Peyer's patch (tissue), 4 donors: Measurements from ENCODE around the gene USP6. TPM values are rescaled to one million over a fixed set of nuclear protein-coding genes. Genes with fewer than 3 reads are reported as not detected.

Experiments
- DNase-seq, 3 donors: peaks; one replicate each; pipeline ENCODE4 v3.0.0-alpha.2; 2017 to 2019
- H3K27ac ChIP-seq, 4 donors: fragments of 200-600 bp; sonication (generic); one replicate each; pipeline ENCODE4 v1.5.1; 2016 to 2019
- H3K27me3 ChIP-seq, 2 donors: fragments of 200-600 bp; sonication (generic); one replicate each; pipeline ENCODE4 v1.5.1; 2019
- H3K36me3 ChIP-seq, 3 donors: fragments of 200-600 bp; sonication (generic); one replicate each; pipeline ENCODE4 v1.5.1; 2016 to 2019
- H3K4me1 ChIP-seq, 4 donors: fragments of 200-600 bp; sonication (generic); one replicate each; pipeline ENCODE4 v1.5.1; 2016 to 2019
- H3K4me3 ChIP-seq, 4 donors: fragments of 200-600 bp; sonication (generic); 1 replicate in 3 of 4; 2 replicates in 1 of 4; pipeline ENCODE4 v1.5.1; 2016 to 2019; ENCODE audit warnings: mild to moderate bottlenecking in 1 of 4
- H3K9me3 ChIP-seq, 4 donors: fragments of 200-600 bp; sonication (generic); one replicate each; pipeline ENCODE4 v1.5.1; 2016 to 2019; ENCODE audit warnings: mild to moderate bottlenecking in 1 of 4
- POLR2A ChIP-seq, 2 donors: fragments of 450-650 bp; IDR thresholded peaks; one replicate each; pipeline ENCODE4 v1.5.1; 2017; ENCODE audit warnings: antibody characterized with exemption in 2 of 2, mild to moderate bottlenecking in 2 of 2, moderate library complexity in 2 of 2
- total RNA-seq, 4 donors: library from RNA; depleted of rRNA; stranded (reverse); fragments of >200 nt; gene quantifications; one replicate each; pipeline ENCODE4 v1.1.0, GENCODE V29; 2016
- TF ChIP-seq, protein P1 (sequence below), 6 experiments: fragments of 450-650 bp in 4 of 6; fragments of 200-600 bp in 2 of 6; sonication (generic) in 1 of 6; IDR thresholded peaks; one replicate each; pipeline ENCODE4 v1.5.1; 2017 to 2019; ENCODE audit warnings: antibody characterized with exemption in 6 of 6, mild to moderate bottlenecking in 3 of 6, moderate library complexity in 1 of 6

USP6 gene
- total RNA-seq, 4 donors from 2014 or later = under 0.01 to 0.18 TPM; not detected in 2

DNA sequence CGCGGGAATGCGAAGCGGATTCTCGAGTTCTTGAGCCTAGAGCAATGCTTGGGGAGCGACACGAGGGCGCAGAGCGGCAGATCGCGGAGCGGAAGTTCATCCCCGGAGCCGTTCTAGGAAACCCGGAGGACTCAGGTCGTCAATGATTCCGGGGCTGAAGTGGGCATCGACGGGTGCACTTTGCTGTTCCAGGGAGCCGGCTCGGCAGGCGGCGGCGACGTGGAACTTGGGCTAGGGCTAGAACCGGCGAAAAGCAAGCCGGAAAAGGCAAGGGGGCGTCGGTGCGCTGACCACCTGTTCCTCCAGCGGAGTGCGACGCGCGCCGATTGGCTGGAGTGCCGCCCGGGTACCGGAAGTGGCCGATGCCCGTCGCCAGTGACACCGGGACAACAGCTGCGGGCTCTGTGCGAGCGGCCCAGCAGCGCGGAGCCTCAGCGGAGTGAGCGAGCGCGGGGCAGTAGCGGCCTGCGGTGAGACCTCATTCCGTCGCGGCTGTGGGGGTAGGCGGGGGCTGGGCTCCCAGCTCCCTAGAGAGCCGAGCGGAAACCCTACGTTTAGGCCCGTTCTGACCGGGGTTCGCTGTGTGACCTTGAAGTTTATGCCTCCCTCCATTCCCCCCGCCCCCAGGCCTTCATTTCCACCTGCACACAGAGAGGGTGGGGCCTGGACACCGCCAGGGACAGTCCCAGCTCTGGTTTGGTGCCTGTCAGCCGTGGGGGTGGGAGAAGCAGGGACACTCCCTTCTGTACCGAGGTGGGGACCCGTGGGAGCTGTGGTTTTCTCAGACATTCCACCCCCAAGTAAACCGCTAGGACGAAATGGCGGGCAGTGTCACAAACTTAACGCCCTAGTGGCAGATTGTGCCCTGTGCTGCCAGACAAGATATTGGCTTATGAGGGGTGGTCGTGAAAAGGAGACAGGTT, 37.5 kb upstream of the USP6 start, which contains the start of gene ZFP3:
TSS of gene ZFP3 (plus strand) at position 362 of the 923 bp plus-strand sequence. CDS start 13,038 bp downstream, outside the sequence.
- Histone ChIP-seq H3K9me3 (peaks cover 0 to 7% (median 0%) of the 10 kb centered on the region in 4 donors), H3K4me1 (peaks cover 0 to 10% (median 3%) of the 10 kb centered on the region in 4 donors), H3K27me3 (no peaks in the 10 kb centered on the region), H3K4me3 (peak within 1 kb of the TSS; percentile 46 to 84 (median 71)), H3K36me3 (peaks cover 0 to 10% (median 0%) of the 10 kb centered on the region in 3 donors), H3K27ac (peak within 1 kb of the TSS; percentile 47 to 91 (median 79))
- DNase-seq = peak; percentile 82 to 94 (median 93)
- TF ChIP-seq, protein P1, sequence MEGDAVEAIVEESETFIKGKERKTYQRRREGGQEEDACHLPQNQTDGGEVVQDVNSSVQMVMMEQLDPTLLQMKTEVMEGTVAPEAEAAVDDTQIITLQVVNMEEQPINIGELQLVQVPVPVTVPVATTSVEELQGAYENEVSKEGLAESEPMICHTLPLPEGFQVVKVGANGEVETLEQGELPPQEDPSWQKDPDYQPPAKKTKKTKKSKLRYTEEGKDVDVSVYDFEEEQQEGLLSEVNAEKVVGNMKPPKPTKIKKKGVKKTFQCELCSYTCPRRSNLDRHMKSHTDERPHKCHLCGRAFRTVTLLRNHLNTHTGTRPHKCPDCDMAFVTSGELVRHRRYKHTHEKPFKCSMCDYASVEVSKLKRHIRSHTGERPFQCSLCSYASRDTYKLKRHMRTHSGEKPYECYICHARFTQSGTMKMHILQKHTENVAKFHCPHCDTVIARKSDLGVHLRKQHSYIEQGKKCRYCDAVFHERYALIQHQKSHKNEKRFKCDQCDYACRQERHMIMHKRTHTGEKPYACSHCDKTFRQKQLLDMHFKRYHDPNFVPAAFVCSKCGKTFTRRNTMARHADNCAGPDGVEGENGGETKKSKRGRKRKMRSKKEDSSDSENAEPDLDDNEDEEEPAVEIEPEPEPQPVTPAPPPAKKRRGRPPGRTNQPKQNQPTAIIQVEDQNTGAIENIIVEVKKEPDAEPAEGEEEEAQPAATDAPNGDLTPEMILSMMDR (IDR thresholded peaks at IDR 0.05) = peak in 3 of 6 experiments; percentile 14 to 28 (median 14)
- peak; percentile 46 to 47 for TF ChIP-seq POLR2A (IDR thresholded peaks at IDR 0.05)

DNA sequence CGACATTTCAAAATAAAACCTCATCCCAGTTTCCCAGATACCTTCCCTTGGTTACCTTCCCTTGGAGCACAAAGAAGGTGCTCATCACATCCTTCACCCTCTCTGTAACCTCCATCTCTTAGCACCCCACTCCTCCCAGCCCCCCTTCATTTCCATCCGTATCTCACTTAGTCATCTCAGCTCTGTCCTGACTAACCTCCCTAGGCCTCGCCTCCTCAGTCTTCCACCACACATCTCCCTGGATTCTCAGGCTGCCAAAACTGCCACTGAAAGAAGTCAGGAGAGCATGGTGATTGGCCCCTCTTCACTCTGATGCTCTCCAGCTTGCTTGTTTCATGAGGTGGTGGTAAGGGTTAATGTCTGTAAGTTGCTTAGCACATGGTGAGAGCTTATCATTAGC, 35.2 kb upstream of the USP6 start:
- H3K36me3 ChIP-seq = peaks cover 0 to 23% (median 0%) of the 10 kb centered on the region in 3 donors
- no peak overlapping the region for H3K27ac ChIP-seq
- TF ChIP-seq, protein P1 (IDR thresholded peaks at IDR 0.05) = no peak
- no peak for TF ChIP-seq POLR2A (IDR thresholded peaks at IDR 0.05)
- H3K27me3 ChIP-seq = no peaks in the 10 kb centered on the region
- no peak overlapping the region for H3K4me3 ChIP-seq
- no peak for DNase-seq
- H3K4me1 ChIP-seq = peaks cover 0 to 10% (median 3%) of the 10 kb centered on the region in 4 donors
- peaks cover 0 to 14% (median 0%) of the 10 kb centered on the region in 4 donors for H3K9me3 ChIP-seq

DNA sequence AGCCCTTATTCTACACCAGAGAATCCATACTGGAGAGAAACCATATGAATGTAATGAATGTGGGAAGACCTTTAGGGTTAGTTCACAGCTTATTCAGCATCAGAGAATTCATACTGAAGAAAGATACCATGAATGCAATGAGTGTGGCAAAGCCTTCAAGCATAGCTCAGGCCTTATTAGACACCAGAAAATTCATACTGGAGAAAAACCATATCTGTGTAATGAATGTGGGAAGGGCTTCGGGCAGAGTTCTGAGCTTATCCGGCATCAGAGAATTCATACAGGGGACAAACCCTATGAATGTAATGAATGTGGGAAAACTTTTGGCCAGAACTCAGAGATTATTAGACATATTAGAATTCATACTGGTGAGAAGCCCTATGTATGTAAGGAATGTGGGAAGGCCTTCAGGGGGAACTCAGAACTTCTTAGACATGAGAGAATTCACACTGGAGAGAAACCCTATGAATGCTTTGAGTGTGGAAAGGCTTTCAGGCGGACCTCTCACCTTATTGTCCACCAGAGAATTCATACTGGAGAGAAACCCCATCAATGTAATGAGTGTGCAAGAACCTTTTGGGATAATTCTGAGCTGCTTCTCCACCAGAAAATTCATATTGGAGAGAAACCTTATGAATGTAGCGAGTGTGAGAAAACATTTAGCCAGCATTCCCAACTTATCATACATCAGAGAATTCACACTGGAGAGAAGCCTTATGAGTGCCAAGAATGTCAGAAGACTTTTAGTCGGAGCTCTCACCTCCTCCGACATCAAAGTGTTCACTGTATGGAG, 23.4 kb upstream of the USP6 start:
- Histone ChIP-seq H3K4me1 (no peaks in the 10 kb centered on the region), H3K4me3 (no peak overlapping the region), H3K27me3 (no peaks in the 10 kb centered on the region), H3K36me3 (peaks cover 0 to 53% (median 7%) of the 10 kb centered on the region in 3 donors), H3K27ac (no peak overlapping the region), H3K9me3 (peaks cover 0 to 85% (median 40%) of the 10 kb centered on the region in 4 donors)
- no peak for DNase-seq
- TF ChIP-seq POLR2A (IDR thresholded peaks at IDR 0.05) = no peak
- TF ChIP-seq, protein P1 (IDR thresholded peaks at IDR 0.05) = no peak

DNA sequence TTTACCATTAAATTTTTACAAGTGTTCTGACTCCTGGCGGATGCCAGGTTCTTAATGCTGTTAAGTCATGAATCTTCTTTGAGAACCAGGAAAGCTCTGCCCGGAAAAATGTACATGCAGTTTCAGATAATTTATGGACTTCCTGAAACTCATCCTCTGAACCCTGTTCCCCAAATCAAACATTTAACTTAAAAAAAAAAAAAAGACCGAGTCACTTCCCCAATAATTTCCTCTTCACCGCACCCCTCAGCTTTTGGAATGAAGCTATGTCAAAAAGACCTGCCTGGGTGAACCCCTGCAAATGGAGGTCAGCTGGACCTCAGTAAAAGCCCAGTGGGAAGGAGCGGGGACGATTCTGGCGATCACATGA, 19.1 kb upstream of the USP6 start:
- H3K4me3 ChIP-seq = peak overlapping the region; percentile 27 to 55 (median 48)
- no peaks in the 10 kb centered on the region for H3K27me3 ChIP-seq
- no peak for TF ChIP-seq POLR2A (IDR thresholded peaks at IDR 0.05)
- TF ChIP-seq, protein P1 (IDR thresholded peaks at IDR 0.05) = no peak
- H3K27ac ChIP-seq = peak overlapping the region in 3 of 4 donors; percentile 55 to 60 (median 60)
- no peak for DNase-seq
- H3K9me3 ChIP-seq = peaks cover 0 to 49% (median 28%) of the 10 kb centered on the region in 4 donors
- no peaks in the 10 kb centered on the region for H3K4me1 ChIP-seq
- peaks cover 0 to 10% (median 0%) of the 10 kb centered on the region in 3 donors for H3K36me3 ChIP-seq
